Measurements from ENCODE around the gene CKMT2. TPM values are rescaled to one million over a fixed set of nuclear protein-coding genes. Genes with fewer than 3 reads are reported as not detected.

CKMT2 gene
- total RNA-seq, 1 donor from 2014 or later = 0.82 TPM

DNA sequence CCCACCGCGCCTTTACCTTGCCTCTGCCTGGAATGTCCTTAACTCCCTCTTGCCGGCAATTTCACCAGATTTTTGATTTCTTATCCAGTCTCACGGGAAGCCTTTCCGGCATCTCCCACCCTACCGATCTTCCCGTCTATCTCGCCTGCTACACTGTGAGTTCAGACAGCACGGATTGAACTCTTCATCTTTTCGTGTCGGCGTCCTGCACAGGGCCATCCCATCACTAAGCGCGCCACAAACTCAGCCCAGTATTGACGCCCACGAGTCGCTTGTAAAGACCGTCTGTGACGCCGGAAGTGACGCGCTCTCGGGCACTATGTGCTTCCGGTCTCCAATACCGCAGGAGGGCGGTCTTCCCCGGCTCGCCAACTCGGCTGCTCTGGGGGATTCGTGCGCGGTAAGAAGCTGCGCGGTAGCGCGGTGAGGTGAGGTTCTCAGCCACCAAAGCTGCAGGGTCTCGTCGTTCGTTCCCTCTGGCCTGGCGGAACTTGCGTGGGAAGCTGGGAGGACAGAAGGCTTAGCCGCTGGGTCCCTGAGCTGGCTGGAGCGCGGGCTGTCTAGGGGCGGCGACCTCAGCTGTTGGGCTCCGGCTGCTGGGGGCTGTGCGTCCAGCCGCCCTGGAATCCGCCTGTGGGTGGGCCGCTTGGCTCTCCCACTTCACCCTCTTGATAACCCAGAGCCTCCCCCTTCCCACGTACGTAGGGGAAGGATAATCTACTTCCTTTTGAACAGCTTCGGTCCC, 68.3 kb downstream of the CKMT2 start, which contains the start of gene ZCCHC9:
Gene ZCCHC9 (plus strand): TSS at position 317 of the 745 bp plus-strand sequence. CDS start 3,171 bp downstream, outside the sequence.
- FAIRE-seq (no peak), DNase-seq (ENCODE audit: low spot score in 2 of 2) (peak; percentile 75 to 84)

DNA sequence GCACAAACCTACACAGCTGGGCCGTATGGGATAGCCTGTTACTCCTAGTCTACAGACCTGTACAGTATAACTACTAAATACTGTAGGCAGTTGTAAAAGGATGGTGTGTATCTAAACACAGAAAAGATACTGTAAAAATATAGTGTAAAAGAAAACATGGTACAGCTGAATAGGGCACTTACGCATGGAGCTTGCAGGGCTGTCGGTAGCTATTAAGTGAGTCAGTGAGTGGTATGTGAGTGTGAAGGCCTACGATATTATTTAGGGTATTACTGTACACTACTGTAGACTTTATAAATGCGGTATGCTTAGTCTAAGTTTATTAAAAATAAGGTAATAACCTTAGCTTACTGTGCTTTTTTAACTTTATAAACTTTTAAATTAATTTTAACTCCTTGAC, 69.5 kb downstream of the CKMT2 start:
- no peak for FAIRE-seq

DNA sequence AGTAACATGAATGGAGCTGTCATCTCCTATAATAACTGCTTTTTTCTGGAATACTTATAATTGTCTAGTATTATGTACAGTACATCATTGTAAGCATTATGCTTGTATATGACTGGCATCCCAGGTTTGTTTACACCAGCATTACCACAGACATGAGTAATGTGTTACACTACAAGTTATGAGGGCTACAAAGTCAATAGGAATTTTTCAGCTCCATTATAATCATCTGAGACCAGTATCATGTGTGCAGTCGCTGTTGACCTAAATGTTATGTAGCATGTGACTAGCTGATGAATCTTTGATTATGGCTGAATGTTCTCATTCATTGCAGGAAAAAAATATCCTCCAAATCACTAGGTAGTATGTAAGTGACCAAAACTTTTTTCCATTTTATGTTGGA, 70.4 kb downstream of the CKMT2 start:
- FAIRE-seq (no peak), DNase-seq (ENCODE audit: low spot score in 2 of 2) (no peak)

More for the DNA sequence above, 69.5 kb downstream of the CKMT2 start:
- no peak for DNase-seq (ENCODE audit: low spot score in 2 of 2)

DNA sequence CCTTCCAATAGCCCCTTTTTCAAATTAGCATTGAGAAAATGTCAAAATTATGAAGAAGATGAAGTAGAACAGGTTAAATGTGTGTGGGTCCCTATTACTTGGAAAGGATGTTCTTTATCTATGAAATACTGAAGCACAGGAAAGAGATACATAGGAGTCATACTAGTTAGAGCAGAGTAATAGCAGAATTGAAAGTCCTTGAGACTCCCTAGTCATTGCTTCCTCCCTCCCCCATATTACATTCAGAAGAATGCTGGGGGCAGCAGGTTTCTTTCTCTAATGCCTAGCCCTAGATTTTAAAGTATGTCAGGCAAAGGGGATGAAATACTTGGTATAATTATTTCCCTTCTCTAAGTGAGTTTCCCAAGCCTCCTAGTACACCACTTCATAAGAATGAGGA, 72.7 kb downstream of the CKMT2 start:
- FAIRE-seq = no peak
- DNase-seq (ENCODE audit: low spot score in 2 of 2) = no peak

DNA sequence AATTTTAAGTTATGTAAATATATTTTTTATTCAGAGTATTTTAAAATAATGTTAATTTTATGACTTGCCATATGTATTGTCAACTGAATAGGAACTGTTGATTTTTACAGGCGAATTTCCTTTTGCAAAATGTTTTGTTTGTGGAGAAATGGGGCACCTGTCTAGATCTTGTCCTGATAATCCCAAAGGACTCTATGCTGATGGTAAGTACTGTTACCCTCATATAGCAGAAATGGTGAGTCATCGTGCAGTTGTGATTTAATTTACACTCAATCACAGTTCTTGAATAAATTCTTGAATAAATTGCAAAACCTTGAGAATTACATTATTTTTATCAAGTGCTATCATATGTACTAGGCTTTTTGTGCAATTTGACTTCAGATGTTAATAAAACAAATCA, 75.7 kb downstream of the CKMT2 start:
- FAIRE-seq (no peak), DNase-seq (ENCODE audit: low spot score in 2 of 2) (no peak)

DNA sequence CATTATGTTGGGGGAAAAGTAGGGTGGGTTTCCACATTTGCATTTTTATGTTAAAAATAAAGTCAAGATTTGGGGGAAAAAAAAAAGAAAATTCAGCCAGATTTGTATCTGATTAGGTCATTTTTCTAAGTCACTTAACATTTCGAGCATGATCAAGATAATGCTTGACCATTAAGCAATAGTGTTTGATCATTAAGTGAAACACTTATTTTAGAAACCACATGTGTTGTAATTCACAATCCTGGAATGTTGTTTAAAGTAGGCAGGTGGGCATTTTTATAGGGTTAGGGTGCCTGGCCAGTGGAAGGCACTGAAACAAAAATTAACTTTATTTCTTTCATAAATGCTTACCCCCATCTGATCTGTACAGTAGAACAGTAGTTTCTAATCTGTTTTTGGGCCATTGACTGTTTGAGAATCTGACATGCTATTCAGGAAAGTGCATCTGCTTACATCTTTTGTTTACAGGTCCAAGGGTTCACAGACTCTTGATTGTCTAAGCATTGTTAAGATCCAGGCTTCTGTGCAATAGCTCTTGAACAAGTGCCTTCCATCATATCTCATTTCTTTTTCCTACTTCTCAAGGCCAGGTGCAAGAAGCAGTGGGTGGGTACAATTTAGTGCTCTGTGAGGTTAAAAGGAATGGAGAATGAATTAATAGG, 77.4 kb downstream of the CKMT2 start:
- FAIRE-seq = no peak
- no peak for DNase-seq (ENCODE audit: low spot score in 2 of 2)

DNA sequence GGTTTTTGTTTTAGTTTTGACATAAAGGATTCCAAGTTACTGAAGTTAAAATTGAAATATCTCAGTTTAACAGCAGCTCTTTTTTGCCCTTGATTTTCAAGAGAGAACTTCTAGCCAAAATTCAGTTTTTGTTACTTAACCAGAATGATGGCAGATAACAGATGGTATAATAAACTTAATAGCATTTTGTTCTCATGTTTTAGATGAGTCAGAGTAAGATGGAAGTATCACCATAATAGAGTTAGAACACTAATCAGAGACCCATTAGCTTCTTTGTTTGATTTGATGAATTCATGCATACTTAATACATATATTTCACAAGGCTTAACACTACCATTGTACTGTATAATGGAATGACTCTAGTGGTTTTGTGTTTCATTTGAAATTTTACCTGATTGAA, 80.2 kb downstream of the CKMT2 start:
- FAIRE-seq (no peak), DNase-seq (ENCODE audit: low spot score in 2 of 2) (no peak)

DNA sequence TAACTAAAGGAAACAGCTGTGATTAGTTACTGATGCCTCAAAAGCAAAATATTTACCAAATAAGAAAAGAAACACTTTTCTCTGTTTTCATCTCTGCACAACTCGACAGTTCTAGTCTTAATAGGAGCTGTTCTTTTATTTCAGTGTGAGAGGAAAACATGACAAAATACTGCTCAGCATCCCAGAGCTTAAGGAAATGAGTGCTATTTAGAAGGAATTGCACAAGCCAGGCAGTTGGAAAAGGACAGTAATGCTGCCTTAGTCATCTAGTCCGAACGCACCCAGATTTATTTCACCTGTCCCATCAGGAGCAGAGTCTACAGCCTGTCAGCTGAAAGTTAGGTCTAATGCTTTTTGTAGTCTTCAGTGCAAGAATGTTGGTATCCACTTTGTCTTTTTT, 80.6 kb downstream of the CKMT2 start:
- DNase-seq (ENCODE audit: low spot score in 2 of 2) = no peak
- FAIRE-seq = no peak

DNA sequence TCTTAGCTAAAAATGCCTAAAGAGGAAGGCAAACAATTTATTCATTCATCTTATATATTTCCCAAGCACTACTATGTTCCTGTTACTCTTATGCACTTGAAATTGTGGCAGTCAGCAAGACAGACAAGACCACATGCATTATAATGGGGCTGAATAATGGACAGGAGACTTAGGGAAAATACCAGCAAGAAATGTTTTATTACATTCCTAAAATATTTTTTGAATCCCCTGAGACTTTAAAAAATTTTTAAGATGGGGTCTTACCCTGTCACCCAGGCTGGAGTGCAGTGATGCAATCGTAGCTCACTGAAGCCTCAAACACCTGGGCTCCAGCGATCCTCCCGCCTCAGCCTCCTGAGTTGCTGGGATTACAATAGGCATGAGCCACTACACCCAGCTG, 81.5 kb downstream of the CKMT2 start:
- FAIRE-seq (no peak), DNase-seq (ENCODE audit: low spot score in 2 of 2) (no peak)

DNA sequence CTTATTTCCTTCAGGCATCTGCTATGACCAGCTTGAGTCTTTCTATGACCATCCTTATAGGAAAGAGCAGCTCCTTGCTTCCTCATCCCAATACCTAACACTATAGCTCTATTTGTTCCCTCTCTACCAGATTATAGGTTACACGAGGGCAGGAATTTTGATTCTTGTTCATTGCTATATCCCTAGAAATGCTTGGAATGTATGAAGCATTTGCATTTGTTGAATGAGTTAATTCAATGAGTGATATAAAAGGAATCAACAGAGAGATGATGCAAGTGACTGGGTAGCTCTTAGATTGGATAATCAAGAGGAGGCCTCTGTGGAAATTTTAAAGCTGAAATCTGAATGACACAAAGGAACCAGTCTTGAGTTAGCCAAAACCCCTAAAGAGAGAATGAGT, 82.2 kb downstream of the CKMT2 start:
- DNase-seq (ENCODE audit: low spot score in 2 of 2) (no peak), FAIRE-seq (no peak)

DNA sequence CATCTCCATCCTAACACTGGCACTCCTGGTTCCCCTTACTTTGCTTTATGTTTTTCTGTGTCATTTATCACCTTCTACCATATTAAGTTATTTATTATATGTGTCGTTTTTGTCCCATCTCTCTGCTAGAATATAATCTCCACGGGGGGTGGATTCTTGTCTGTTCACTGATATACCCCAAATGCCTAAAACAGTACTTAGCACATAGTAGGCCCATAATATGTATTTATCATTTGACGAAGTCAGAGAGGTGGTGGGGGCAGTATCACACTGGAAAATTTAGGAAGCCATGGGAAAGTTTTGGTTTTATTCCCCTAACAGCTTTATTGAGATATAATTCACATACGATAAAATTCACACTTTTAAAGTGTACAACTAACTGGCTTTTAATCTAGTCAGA, 82.7 kb downstream of the CKMT2 start:
- FAIRE-seq (no peak), DNase-seq (ENCODE audit: low spot score in 2 of 2) (no peak)

Small RNA genes within 50 kb of the gene (small RNA-seq; reads per million reads assigned to genes)
- not detected for gene AC026436.1

Other genes starting within 250 kb of the CKMT2 start
- 11.8 TPM for gene ZCCHC9, start 68.3 kb downstream of the CKMT2 start, total RNA-seq
- gene ACOT12, start 160.8 kb downstream of the CKMT2 start, total RNA-seq = 1.6 TPM